ENCODE data around the gene MED12L.

The MED12L gene

DNA sequence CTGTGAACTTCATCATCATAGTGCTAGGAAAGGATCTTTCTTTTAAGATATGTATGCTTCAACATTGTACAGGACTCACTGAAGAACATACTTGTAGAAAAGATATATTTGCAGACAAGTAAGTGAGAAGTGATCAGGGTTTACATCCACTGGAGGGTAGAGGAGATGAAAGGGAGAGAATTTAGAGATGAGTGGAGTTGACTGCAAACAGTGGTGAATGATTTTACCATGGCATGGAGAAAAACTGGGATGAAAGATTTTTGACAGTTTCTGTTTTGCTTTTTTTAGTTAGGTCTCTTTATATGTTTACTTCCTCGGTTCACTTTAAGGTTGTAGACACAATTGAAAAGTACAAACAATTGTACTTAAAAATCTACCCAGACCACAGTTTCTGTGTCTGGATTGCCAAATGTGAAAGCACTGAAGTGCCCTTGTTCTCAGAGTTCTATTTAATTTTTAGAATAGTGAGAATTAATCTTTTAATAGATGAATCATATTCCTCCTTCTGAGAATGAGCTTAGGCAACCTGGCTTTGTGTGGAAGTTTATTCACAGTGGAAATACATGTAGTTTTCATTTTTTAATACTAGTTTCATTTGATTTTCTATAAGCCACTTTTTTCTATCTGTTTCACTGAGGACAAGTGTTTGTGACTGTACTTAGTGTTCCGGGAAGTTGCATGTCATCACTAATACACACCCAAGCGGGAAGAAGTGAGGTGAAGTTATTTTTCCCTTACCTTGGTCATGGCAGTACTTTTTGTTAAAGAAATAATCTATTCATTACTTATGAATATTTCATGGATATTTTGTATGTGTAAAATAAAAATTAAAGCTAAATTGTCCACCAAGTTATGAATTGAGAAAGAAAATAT lies 119.3 kb downstream of the MED12L start:
- DNase-seq (ENCODE audit: extremely low read depth, low read depth) = no peak
- TF ChIP-seq, protein P1, sequence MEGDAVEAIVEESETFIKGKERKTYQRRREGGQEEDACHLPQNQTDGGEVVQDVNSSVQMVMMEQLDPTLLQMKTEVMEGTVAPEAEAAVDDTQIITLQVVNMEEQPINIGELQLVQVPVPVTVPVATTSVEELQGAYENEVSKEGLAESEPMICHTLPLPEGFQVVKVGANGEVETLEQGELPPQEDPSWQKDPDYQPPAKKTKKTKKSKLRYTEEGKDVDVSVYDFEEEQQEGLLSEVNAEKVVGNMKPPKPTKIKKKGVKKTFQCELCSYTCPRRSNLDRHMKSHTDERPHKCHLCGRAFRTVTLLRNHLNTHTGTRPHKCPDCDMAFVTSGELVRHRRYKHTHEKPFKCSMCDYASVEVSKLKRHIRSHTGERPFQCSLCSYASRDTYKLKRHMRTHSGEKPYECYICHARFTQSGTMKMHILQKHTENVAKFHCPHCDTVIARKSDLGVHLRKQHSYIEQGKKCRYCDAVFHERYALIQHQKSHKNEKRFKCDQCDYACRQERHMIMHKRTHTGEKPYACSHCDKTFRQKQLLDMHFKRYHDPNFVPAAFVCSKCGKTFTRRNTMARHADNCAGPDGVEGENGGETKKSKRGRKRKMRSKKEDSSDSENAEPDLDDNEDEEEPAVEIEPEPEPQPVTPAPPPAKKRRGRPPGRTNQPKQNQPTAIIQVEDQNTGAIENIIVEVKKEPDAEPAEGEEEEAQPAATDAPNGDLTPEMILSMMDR (IDR thresholded peaks at IDR 0.05; ENCODE audit: low read depth, low read length) = no peak

DNA sequence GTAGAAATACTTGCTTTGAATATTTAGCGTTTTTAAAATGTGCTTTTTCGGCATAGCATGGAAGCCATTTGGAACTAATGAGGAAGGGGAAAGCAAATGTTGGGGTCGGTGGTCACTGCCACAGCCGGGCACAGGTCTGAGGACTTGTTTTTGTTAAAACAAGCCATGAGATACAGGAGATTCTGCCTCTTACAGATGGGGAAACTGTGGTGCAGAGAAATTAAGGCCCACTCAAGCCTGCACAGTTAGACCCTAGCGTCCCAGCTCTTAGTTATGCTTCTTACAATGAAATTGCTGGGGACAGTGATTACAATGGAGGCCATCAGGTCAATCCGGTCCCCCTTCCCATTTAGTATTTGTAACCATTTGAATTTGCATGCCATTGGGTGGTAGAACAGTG lies 120.0 kb downstream of the MED12L start:
- no peak for DNase-seq (ENCODE audit: extremely low read depth, low read depth)

DNA sequence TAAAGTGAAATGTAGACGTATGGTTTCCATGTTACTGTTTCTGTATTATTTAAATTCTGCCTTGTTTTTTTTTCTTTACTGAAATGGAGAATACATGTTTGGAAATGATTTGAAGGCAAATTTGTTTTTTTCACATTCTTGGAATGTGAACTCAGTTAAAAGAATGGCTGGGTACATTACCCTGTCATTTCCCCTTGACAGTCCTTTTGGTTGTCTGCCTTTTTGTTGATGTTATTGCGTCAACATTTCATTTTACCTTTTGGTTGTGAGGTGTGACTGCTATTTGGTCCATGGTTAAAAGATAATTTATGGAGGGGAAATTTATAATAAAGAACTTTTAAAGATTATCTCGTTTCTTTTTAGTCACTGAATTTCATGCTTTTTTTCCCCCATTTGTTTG lies 120.7 kb downstream of the MED12L start:
- TF ChIP-seq, protein P1 (IDR thresholded peaks at IDR 0.05; ENCODE audit: low read depth, low read length) = no peak

More for the DNA sequence above, 120.0 kb downstream of the MED12L start:
- TF ChIP-seq, protein P1 (IDR thresholded peaks at IDR 0.05; ENCODE audit: low read depth, low read length) = no peak

DNA sequence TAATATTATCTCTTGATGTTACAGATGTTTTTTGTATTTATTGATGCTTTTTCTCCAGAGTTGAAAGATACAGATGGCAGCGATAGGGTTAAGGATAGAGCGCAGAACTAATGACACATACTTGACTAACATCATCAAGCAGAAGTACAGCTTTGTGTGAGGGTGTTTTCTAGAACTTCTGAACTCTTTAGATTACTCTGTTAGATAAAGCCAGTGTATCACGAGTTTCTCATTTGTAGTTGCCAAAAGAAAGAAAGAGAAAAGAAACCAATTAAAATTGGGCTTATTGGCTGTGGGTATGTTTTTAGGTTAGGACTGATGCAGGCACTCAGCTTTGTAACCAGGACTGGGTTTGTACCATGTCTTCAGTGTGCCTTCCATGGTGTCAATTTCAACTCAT lies 124.2 kb downstream of the MED12L start:
- TF ChIP-seq, protein P1 (IDR thresholded peaks at IDR 0.05; ENCODE audit: low read depth, low read length) = no peak
- DNase-seq (ENCODE audit: extremely low read depth, low read depth) = no peak

More for the DNA sequence above, 120.7 kb downstream of the MED12L start:
- DNase-seq (ENCODE audit: extremely low read depth, low read depth) = no peak

DNA sequence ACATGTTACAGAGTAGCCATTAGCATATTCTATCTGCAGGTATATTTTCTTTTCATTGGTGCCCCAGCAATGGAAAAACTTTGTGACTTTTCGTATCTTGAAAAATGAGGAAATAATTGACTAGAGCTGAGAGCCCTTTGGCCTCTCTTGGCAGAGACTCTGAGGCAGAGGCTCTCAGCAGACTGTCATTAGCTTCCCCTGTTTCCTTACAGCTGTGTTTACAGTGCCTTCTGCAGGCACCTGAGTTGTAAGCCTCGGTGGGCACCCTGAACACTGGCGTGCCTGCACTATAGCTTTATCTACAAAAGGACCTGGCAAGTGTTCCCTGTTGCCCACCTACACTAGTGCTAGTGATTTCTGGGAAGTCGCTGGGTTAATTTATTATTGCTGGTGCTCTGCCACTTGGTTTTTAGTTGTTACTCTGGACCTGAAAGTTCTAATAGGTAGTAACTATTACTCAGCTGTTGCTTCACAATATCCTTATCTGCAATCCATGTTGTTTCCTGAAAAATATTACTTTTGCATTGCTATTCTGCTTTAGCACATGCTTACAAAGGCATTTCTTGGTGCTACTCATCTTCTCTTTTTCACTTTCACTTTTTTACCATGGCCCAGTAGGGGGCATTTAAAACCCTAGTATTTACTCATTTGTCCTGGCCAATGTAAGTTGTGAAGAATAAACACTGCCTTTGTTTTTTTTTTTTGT lies 125.4 kb downstream of the MED12L start:
- TF ChIP-seq, protein P1 (IDR thresholded peaks at IDR 0.05; ENCODE audit: low read depth, low read length) = peak; percentile 1; the same call in 1 of the 2 replicates
- no peak for DNase-seq (ENCODE audit: extremely low read depth, low read depth)

DNA sequence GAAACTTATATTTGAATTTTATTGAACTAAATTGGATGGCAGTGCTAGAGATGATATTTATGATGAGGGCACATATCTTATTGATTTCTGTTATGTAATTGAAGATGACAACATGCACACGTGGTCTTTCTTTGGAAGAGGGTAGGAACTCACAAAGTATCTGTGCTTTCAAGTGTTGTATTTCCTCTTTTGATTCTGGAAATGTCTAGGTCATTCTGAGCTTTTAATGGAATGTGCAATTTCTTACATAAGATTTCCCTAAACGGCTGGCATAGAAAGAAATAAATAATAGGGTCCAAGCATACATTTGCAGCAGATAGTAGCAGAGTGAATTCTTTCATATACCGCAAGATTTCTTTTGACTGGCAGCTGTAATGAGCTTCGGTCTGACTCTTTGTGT lies 127.7 kb downstream of the MED12L start:
- TF ChIP-seq, protein P1 (IDR thresholded peaks at IDR 0.05; ENCODE audit: low read depth, low read length) = no peak
- no peak for DNase-seq (ENCODE audit: extremely low read depth, low read depth)

DNA sequence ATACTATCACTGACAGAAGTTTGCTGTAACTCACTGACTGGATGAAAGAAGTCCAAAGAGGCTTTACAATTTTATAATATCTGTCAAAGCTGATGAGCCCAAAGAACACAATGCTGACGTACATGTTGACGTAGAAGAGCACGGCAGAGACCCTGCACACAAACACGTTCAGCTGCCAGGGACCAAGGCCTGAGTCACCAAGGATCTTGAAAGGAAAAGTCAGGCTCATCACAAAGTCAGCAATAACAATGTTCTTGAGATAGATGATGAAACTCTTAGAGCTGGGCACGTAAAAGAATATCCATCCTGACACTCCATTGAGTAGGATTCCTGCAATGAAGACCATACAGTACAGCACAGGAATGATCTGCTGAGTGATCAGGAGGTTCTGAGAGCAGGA lies 128.4 kb downstream of the MED12L start:
- DNase-seq (ENCODE audit: extremely low read depth, low read depth) = no peak
- TF ChIP-seq, protein P1 (IDR thresholded peaks at IDR 0.05; ENCODE audit: low read depth, low read length) = no peak

Measured in AG09319 (cell line).